ENCODE measurements around the gene CHSY3.

CHSY3 gene

GRCh38 chr5:129938077-129938476 is 33.8 kb downstream of the CHSY3 start:
- TF ChIP-seq, protein P1, sequence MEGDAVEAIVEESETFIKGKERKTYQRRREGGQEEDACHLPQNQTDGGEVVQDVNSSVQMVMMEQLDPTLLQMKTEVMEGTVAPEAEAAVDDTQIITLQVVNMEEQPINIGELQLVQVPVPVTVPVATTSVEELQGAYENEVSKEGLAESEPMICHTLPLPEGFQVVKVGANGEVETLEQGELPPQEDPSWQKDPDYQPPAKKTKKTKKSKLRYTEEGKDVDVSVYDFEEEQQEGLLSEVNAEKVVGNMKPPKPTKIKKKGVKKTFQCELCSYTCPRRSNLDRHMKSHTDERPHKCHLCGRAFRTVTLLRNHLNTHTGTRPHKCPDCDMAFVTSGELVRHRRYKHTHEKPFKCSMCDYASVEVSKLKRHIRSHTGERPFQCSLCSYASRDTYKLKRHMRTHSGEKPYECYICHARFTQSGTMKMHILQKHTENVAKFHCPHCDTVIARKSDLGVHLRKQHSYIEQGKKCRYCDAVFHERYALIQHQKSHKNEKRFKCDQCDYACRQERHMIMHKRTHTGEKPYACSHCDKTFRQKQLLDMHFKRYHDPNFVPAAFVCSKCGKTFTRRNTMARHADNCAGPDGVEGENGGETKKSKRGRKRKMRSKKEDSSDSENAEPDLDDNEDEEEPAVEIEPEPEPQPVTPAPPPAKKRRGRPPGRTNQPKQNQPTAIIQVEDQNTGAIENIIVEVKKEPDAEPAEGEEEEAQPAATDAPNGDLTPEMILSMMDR (IDR thresholded peaks at IDR 0.05; ENCODE audit: extremely low read depth, insufficient read depth, missing control alignments), result no peak
- in situ Hi-C loops (cut with MboI; ENCODE audit: low pct_unique_long_range_greater_than_20kb, low sequenced_read_pairs, unreplicated experiment), result no loop called here
- no peak for DNase-seq (ENCODE audit: low spot score)

- no peak for DNase-seq (ENCODE audit: low spot score)
- TF ChIP-seq, protein P1 (IDR thresholded peaks at IDR 0.05; ENCODE audit: extremely low read depth, insufficient read depth, missing control alignments), result no peak
- in situ Hi-C loops (cut with MboI; ENCODE audit: low pct_unique_long_range_greater_than_20kb, low sequenced_read_pairs, unreplicated experiment), result no loop called here
Measured at GRCh38 chr5:129943936-129944335, 39.7 kb downstream of the CHSY3 start.

- in situ Hi-C loops (cut with MboI; ENCODE audit: low pct_unique_long_range_greater_than_20kb, low sequenced_read_pairs, unreplicated experiment), result no loop called here
- DNase-seq (ENCODE audit: low spot score), result no peak
- TF ChIP-seq, protein P1 (IDR thresholded peaks at IDR 0.05; ENCODE audit: extremely low read depth, insufficient read depth, missing control alignments), result no peak
Measured at GRCh38 chr5:129945028-129945427, 40.8 kb downstream of the CHSY3 start.

- TF ChIP-seq, protein P1 (IDR thresholded peaks at IDR 0.05; ENCODE audit: extremely low read depth, insufficient read depth, missing control alignments), result no peak
- no peak for DNase-seq (ENCODE audit: low spot score)
- in situ Hi-C loops (cut with MboI; ENCODE audit: low pct_unique_long_range_greater_than_20kb, low sequenced_read_pairs, unreplicated experiment), result no loop called here
Measured at GRCh38 chr5:129945774-129946270, 41.6 kb downstream of the CHSY3 start.

GRCh38 chr5:129951039-129951438 is 46.8 kb downstream of the CHSY3 start:
- in situ Hi-C loops (cut with MboI; ENCODE audit: low pct_unique_long_range_greater_than_20kb, low sequenced_read_pairs, unreplicated experiment), result no loop called here
- no peak for DNase-seq (ENCODE audit: low spot score)
- TF ChIP-seq, protein P1 (IDR thresholded peaks at IDR 0.05; ENCODE audit: extremely low read depth, insufficient read depth, missing control alignments), result no peak

DNA sequence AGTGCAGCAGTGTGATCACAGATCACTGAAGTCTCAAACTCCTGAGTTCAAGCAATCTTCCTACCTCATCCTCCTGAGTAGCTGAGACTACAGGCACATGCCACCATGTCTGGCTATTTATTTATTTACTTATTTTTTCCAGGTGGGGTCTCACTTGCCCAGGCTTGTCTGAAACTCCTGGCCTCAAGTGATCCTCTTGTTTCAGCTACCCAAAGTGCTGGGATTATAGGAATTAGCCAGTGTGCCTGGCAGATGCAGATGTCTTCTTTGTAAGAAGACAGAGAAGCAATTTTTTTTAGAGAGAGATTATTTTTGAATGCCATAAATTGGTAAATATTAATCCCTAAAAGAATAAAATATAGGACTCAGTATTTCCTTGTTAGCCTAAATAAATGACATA is 54.3 kb downstream of the CHSY3 start:
- TF ChIP-seq, protein P1 (IDR thresholded peaks at IDR 0.05; ENCODE audit: extremely low read depth, insufficient read depth, missing control alignments), result no peak
- no peak for DNase-seq (ENCODE audit: low spot score)
- in situ Hi-C loops (cut with MboI; ENCODE audit: low pct_unique_long_range_greater_than_20kb, low sequenced_read_pairs, unreplicated experiment), result no loop called here

GRCh38 chr5:129960831-129961230 is 56.6 kb downstream of the CHSY3 start:
- TF ChIP-seq, protein P1 (IDR thresholded peaks at IDR 0.05; ENCODE audit: extremely low read depth, insufficient read depth, missing control alignments), result no peak
- in situ Hi-C loops (cut with MboI; ENCODE audit: low pct_unique_long_range_greater_than_20kb, low sequenced_read_pairs, unreplicated experiment), result no loop called here
- DNase-seq (ENCODE audit: low spot score), result no peak

Data from GM13977 (cell line).